AML-193 (cell line): ENCODE data around the gene LRRC72.
"Not testable (repeated sequence)": the region's sequence is repeated elsewhere in the genome, so short reads cannot be mapped to it uniquely, and the experiment has no call there.

Experiments
- DNase-seq, 2 experiments: peaks; one replicate each; lab custom pipeline; 2025; lab: John Stamatoyannopoulos, UW

Gene LRRC72

DNA sequence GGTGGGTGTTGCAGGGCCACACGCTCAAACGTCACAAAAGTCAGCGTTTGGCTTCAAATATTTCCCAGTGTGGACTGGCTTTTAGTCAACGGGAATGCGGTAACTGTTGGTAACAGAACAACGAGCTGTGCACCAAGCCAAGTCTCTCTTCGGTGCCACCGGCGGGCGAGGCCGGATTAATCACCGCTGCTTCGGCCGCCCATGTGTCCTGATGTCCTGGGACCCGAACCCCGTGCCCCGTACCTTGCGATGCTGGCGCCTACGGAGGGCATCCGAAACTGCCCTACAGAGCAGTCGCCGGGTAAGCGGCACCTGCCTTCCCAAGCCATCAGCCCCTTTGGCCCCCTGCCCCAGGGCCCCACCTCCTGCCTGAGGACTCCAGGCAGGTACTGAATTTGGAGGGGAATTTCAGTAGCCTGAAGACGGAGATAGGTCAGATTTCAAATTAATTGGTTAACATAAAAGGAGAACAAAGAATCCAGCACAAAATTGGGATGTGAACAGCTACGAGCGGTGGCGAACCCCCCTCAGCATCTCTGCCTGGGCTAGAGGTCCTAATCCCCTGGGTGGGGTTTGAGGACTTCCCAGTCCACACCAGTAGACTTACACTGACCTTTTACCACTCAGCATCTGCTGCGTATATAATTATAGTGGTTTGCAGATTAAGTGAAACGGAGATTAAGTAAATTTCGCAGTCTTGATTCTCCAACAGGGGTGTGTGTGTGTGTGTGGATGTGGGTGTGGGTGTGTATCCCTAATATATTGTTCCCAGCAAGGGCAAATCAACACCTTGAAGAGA is at the start of gene LRRC72:
Gene LRRC72 (plus strand): TSS at position 84 of the 799 bp plus-strand sequence. CDS start 128 bp downstream, at position 212.
- no peak for DNase-seq

- no peak for DNase-seq
Measured at GRCh38 chr7:16479161-16479560, 47.5 kb upstream of the LRRC72 start.

GRCh38 chr7:16479591-16479990 is 47.0 kb upstream of the LRRC72 start:
- DNase-seq, result no peak

- no peak for DNase-seq
Measured at GRCh38 chr7:16484453-16485158, 42.0 kb upstream of the LRRC72 start.

DNA sequence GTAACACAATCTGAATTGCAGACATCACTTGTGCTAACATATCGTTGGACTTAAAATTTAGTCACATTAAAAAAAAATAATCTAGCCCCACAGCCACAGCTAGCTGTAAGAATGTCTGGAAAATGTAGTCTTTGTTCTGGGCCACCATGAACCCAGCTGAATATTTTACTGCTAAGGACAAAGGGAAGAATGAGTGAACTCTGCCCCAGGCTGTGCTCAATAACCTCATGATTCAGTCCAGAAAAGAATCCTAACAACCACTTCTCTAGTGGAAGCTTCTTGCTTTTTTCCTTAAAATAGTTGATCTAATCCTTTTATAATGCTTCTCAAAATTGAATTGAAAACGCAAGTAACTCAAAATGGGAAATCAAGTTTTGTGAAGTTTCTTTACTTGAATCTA is 35.5 kb upstream of the LRRC72 start:
- DNase-seq, result no peak

DNA sequence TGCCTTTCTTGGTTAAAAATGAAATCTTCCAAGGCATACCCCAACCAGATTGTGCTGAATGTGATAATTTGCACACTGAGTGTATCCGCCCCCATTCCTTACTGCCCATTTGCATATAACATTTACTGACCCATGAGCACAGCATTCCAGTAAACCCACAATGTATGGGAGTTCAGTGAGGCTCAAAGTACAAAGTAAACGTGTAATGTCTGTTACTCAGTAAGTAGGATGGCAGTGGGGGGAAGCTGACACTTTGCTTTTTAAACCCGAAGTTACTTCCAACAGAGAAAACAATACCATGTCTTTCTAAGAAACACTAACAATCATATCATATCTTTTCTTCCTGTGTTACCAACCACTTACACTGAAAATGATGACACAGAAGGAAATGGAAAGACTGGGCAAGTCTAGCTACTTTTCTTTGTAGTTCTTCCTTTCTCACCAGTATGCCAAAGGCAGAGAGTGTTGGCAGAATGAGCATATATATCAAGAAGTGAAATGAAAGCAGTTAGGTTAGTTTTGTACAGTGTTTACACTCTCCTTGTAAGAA is 34.0 kb upstream of the LRRC72 start:
- no peak for DNase-seq

DNA sequence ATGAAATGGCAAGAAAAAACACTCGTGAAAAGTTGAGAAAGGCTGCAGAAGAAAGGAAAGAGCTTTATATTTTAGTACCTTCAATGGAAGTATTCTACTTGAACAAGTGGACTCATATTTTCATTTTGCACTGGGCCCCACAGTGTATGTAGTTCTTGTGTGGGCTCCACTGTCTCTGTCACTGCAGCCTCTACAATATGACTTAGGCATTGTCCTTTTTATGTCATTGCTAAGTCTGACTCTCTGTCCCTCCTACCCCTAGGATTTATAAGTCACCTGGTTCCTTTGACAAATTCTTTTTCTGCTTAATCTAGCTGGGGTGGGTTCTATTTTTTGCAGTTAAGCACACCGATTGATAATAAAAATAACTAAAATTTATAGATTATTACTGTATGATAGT is 33.4 kb upstream of the LRRC72 start:
- DNase-seq, result no peak

GRCh38 chr7:16494551-16494950 is 32.1 kb upstream of the LRRC72 start:
- DNase-seq, result no peak

DNA sequence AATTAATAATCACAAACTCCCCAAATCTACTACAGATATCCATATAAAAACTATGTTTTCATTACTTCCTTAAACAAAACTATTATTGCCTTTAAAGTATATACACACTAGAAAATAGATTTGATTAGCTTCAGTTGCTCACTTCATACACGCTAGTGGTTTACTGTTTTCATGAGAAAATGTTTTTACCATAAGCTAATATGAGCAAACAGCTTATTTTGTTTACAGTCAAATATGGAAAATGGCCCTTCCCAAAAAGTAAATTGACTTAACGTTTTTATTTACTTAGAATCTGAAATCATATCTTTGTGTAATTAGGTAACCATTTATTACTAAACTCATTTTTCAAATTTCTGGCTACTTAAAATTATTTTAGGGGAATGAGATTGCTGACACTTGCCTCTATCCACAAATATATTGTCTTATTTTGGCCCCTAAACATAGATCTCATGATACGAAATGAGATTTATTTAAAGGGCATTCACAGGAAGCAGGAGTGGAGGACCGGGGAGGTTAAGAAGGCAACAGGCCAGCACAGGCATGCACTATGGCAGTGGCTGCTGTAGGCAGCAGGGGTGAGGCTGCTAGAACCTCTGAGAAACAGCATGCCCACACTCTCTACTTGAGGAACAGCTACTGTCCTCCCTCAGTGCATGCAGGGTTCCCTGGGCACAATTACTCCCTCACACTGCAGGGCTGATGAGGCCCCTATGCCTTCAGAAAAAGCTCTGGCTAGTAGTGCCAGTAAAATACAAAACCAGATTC is 31.5 kb upstream of the LRRC72 start:
- no peak for DNase-seq

DNA sequence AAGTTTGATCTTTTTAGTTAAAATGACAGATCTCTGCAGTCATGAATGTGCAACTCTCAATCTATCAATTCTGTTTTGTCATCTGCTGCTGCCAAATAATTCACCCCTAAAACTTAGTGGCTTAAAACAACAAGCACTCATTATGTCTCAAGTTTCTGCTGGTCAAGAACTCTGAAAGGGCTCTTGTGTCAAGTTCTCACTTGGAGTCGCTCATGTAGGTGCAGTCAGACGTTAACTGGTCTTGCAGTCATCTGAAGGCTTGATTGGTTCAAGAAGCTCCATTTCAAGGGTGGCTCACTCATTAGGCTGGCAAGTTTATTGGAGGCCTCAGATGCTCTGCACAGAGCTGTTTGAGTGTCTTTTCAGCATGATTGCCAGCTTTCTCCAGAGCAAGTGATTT is 28.5 kb upstream of the LRRC72 start:
- no peak for DNase-seq

GRCh38 chr7:16502303-16502702 is 24.3 kb upstream of the LRRC72 start:
- no peak for DNase-seq

- DNase-seq, result no peak
Measured at GRCh38 chr7:16504019-16504418, 22.6 kb upstream of the LRRC72 start.

- not testable (repeated sequence) for DNase-seq
Measured at GRCh38 chr7:16506422-16506821, 20.2 kb upstream of the LRRC72 start.

DNA sequence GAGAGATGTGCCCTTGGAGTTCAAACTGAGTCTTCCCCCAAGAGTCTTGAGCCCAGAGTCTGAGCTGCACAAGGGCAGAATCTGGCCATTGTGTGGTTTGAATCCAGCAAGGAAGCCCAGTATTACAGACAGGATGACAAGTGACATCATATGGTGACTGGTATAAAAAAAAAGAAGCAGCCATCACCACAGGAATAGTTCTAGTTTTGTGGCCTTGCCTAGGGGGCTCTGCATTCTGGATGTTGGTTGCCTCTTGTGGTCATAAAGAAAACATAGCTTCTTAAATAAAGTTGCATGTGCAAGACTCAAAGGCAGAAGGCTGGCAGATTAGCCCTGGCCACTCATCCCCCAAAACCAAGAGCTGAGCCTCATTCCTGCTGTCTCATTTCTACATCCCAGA is 16.8 kb upstream of the LRRC72 start:
- no peak for DNase-seq

- no peak for DNase-seq
Measured at GRCh38 chr7:16511314-16511713, 15.3 kb upstream of the LRRC72 start.

GRCh38 chr7:16512097-16512496 is 14.5 kb upstream of the LRRC72 start:
- DNase-seq, result no peak

- DNase-seq, result no peak
Measured at GRCh38 chr7:16514271-16514670, 12.4 kb upstream of the LRRC72 start.

DNA sequence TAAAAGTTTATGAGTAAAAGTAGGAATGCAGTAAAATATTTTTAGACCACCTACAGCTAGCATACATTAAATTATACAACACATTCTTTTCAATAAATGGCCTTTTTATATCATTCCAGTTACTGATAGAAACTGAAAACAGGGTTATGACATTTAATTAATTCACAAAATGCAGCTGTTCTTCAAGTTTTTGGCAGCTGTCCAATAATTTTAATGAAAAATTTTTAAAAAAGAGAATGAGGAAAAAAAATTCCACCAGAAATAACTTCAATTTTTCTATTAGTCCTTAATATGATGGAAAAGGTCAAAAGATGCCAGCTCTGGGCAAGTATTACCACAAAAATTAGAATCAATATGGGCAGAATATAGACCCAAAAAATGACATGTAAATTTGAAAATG is 11.9 kb upstream of the LRRC72 start:
- DNase-seq, result no peak

- DNase-seq, result no peak
Measured at GRCh38 chr7:16515785-16516685, 10.6 kb upstream of the LRRC72 start.

- not testable (repeated sequence) for DNase-seq
Measured at GRCh38 chr7:16519985-16520384, 6.6 kb upstream of the LRRC72 start.

- no peak for DNase-seq
Measured at GRCh38 chr7:16524332-16524731, 2.3 kb upstream of the LRRC72 start.
